BLaER1 (cell line): ENCODE measurements around the gene SIRT7.

Experiments used
- H3K27ac ChIP-seq: shearing (Covaris generic); formaldehyde crosslinking; 2 replicates; pipeline ENCODE4 v1.8.1; 2022
- H3K27me3 ChIP-seq: shearing (Covaris generic); formaldehyde crosslinking; 2 replicates; pipeline ENCODE4 v1.8.1; 2022
- H3K36me3 ChIP-seq: shearing (Covaris generic); formaldehyde crosslinking; 2 replicates; pipeline ENCODE4 v1.8.1; 2022
- H3K4me1 ChIP-seq: shearing (Covaris generic); formaldehyde crosslinking; 2 replicates; pipeline ENCODE4 v1.8.1; 2022
- H3K4me2 ChIP-seq: shearing (Covaris generic); formaldehyde crosslinking; 2 replicates; pipeline ENCODE4 v1.8.1; 2022
- H3K4me3 ChIP-seq: shearing (Covaris generic); formaldehyde crosslinking; 2 replicates; pipeline ENCODE4 v1.8.1; 2022
- H3K9ac ChIP-seq: shearing (Covaris generic); formaldehyde crosslinking; 2 replicates; pipeline ENCODE4 v1.8.1; 2022
- H3K9me3 ChIP-seq: shearing (Covaris generic); formaldehyde crosslinking; 2 replicates; pipeline ENCODE4 v1.8.1; 2022
- H4K20me1 ChIP-seq: shearing (Covaris generic); formaldehyde crosslinking; 2 replicates; pipeline ENCODE4 v1.8.1; 2022
- Cebpa-rat ChIP-seq: shearing (Covaris generic); IDR thresholded peaks from 2 replicates; pipeline ENCODE4 v1.8.1; 2022

SIRT7 gene

DNA sequence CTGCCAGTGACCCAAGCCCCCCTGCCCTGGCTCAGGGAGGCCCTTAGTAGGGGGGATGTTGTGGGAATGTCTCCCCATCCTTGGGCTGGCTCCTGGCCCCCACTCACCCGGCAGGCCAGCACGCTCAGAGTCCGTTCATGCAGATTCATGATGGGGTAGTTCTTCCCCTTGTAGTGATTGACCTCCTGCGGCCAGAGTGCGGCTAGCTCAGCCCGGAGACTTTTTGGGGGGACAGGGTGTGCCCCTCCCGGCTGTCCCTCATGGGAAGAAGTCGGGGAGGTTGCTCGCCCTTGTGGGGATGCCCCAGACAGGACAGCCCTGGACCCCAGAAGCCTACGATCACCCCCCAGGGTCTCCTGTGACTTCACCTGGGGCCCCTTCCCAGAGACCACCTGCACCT is 12.0 kb downstream of the SIRT7 start:
- Histone ChIP-seq H3K36me3 (peaks cover 74% of the 10 kb centered on the region), H4K20me1 (peaks cover 81% of the 10 kb centered on the region)
- TF ChIP-seq Cebpa-rat = no peak

DNA sequence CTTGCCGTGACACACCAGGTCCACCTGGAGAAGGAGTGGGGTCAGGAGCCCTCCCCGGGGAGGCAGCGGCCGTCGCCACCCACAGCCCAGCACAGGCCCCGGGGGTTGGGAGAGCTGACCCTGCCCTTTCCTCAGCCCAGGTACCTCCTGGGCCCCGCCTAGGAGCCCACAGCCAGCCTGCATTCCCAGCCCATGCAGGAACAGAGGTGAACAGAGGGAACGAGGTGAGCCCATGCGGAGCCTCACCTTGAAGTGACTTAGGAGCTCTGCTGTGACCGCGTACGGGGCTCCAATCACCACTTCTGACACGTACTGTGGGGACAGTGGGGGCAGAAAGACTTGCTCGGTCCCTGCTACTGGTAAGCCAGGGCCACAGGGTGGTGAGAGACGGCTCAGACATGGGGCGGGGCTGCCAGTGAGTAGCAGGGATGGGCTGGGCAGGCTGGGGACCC is 12.5 kb downstream of the SIRT7 start:
- H3K36me3 ChIP-seq = peaks cover 80% of the 10 kb centered on the region
- peak overlapping the region; percentile 76 for H3K4me2 ChIP-seq
- no peak for TF ChIP-seq Cebpa-rat
- H3K4me1 ChIP-seq = peaks cover 64% of the 10 kb centered on the region
- H3K9ac ChIP-seq = no peak overlapping the region
- H3K9me3 ChIP-seq = no peaks in the 10 kb centered on the region
- peaks cover 81% of the 10 kb centered on the region for H4K20me1 ChIP-seq
- H3K27me3 ChIP-seq = peaks cover 40% of the 10 kb centered on the region
- no peak overlapping the region for H3K4me3 ChIP-seq
- H3K27ac ChIP-seq = no peak overlapping the region

More for the DNA sequence above, 12.0 kb downstream of the SIRT7 start:
- Histone ChIP-seq H3K27me3 (peaks cover 35% of the 10 kb centered on the region), H3K4me2 (no peak overlapping the region; the same call in 1 of the 2 replicates), H3K9me3 (no peaks in the 10 kb centered on the region), H3K27ac (no peak overlapping the region), H3K9ac (no peak overlapping the region), H3K4me3 (no peak overlapping the region), H3K4me1 (peaks cover 67% of the 10 kb centered on the region)

DNA sequence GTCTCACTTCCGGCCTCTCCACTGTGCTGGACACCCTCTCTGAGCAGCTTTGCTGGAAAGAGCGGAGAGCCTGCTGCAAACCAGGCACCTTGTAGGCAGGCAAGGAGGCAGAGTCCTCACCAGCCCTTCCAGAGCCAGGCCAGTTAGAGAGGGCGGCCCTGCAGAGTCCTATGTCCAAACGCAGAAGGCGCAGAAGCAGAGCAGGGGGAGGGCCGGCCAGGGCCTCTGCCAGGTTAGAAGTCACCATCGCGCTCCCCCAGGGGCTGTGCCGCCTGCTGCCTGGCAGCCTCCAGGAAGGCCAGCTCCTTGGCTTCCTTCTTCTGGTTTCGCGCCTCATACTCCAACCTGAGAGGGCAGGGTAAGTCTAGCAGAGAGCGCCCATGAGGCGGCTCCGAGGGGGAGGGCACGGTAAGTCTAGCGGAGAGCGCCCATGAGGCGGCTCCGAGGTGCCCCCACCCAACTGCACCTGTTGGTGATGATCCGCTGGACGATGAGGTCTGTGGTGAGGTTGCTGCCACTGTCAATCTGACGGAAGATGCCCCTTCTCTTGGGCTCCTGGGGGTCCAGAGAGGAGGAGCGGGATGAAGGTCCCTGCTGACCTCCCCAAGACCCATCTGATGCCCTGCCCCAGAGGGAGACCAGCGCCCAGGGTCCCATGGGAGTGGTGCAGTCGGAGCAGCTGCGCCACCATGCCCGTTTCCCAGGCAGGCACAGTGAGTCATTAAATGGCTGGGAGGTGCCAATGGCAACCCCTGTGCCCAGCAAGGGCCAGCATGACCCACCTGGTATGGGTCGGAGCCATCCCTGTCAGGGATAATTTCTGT is 13.2 kb downstream of the SIRT7 start:
- H3K4me3 ChIP-seq = no peak overlapping the region
- H3K27me3 ChIP-seq = peaks cover 43% of the 10 kb centered on the region
- peak overlapping the region; percentile 14; the same call in 1 of the 2 replicates for H3K9ac ChIP-seq
- no peak overlapping the region for H3K27ac ChIP-seq
- H3K36me3 ChIP-seq = peaks cover 86% of the 10 kb centered on the region
- peaks cover 58% of the 10 kb centered on the region for H3K4me1 ChIP-seq
- H3K9me3 ChIP-seq = no peaks in the 10 kb centered on the region
- H4K20me1 ChIP-seq = peaks cover 81% of the 10 kb centered on the region
- H3K4me2 ChIP-seq = peak overlapping the region; percentile 76
- no peak for TF ChIP-seq Cebpa-rat

DNA sequence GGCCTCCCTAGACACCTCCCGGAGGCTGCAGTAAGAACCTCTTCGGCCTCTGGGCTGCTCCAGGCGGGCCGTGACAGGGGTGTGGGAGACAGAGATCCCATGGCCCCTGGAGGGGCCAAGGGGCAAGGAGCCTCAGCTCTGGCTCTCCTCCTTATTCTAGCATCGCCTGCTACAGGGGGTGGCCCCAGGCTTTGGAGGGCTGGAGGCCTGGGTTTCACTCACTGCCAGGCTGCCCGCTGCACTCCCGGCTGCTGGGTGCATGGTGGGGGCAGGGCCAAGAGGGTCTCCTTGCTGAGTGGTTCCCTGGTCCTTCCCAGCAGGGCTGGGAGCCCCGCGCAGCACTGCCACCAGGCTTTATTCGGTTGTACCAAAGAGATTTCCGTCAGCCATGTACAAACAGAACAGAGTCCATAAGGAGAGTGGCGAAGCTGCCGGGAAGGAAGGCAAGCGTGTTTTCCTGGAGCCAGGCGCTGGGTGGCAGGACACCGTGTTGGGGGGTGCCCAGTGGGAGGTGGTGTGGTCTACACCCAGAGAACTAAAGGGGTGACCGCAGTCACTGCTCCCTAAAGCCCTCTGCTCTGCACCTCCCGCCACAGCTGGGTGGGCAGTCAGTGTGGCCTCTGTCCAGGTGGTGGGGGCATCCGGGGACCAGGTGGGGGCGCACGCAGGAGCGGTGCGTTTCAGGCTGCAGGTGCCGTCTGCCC is 13.9 kb downstream of the SIRT7 start:
- Histone ChIP-seq H3K27me3 (peaks cover 43% of the 10 kb centered on the region), H3K4me2 (peak overlapping the region; percentile 76), H4K20me1 (peaks cover 82% of the 10 kb centered on the region), H3K27ac (no peak overlapping the region), H3K36me3 (peaks cover 88% of the 10 kb centered on the region), H3K4me1 (peaks cover 50% of the 10 kb centered on the region), H3K9ac (no peak overlapping the region), H3K9me3 (no peaks in the 10 kb centered on the region), H3K4me3 (no peak overlapping the region)
- TF ChIP-seq Cebpa-rat = no peak

DNA sequence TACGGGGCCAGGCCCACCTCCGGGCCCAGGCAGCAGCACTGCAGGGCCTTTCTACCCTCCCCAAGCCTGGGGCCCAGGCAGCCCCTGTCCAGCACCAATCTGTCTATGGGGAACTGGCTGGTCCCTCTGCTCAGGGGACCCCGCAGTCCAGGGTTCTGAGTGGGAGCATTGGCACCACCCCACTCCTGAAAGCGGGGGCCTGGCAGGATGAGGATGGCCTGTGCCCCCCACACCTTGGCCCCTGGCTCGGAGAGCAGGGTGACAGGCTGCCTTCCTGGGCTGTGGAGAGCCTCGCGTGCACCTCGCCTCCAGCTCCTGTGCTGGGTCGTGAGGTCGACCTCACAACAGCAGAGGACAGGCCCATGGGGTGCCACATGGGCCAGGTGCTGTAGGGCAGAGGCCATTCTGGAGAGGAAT is 14.6 kb downstream of the SIRT7 start:
- Histone ChIP-seq H3K4me3 (no peak overlapping the region), H3K27me3 (peaks cover 43% of the 10 kb centered on the region), H3K4me2 (no peak overlapping the region), H3K27ac (no peak overlapping the region), H3K9ac (no peak overlapping the region), H3K4me1 (peaks cover 48% of the 10 kb centered on the region), H3K36me3 (peaks cover 88% of the 10 kb centered on the region), H4K20me1 (peaks cover 86% of the 10 kb centered on the region), H3K9me3 (no peaks in the 10 kb centered on the region)
- no peak for TF ChIP-seq Cebpa-rat

DNA sequence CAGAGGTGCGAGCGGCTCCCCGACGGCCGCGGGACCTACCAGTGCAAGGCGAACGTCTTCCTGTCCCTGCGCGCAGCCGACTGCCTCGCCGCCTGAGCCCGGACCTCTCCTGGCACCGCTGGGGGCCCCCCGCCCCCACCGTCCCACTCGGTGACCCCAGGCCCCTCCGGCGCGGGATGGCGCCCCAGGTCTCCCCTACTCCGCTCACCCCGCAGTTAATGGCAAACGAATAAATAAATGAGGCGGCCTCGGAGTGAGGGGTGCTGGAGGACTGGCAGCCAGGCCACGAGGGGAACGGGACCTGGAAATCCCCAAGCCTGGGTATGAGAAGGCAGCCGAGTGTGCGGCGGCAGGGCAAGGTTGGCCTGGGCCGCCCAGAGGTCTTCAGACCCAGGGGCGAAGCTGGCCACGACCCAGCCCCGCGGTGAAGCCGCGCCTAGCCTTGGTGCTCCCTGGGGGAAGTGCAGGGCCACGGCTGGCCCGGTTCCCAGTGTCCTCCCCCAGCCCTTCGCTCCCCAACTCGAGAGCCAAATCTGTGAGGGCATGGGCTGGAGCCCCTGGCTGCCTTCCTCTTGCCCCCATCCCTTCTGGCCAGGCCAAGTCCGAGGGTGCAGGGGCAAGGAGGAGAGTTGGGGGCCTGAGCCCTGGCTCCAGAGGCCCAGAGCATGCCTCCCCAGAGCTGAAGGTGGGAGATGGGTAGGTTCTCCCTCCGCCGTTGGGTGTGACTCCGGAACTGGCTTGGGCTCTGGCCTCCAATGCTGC is 15.1 kb downstream of the SIRT7 start:
- Histone ChIP-seq H3K4me1 (peaks cover 42% of the 10 kb centered on the region), H3K27ac (no peak overlapping the region), H3K4me2 (peak overlapping the region; percentile 34; the same call in 1 of the 2 replicates), H3K4me3 (no peak overlapping the region), H3K9me3 (no peaks in the 10 kb centered on the region), H3K27me3 (peaks cover 43% of the 10 kb centered on the region), H3K9ac (no peak overlapping the region), H4K20me1 (peaks cover 86% of the 10 kb centered on the region), H3K36me3 (peaks cover 88% of the 10 kb centered on the region)
- no peak for TF ChIP-seq Cebpa-rat

DNA sequence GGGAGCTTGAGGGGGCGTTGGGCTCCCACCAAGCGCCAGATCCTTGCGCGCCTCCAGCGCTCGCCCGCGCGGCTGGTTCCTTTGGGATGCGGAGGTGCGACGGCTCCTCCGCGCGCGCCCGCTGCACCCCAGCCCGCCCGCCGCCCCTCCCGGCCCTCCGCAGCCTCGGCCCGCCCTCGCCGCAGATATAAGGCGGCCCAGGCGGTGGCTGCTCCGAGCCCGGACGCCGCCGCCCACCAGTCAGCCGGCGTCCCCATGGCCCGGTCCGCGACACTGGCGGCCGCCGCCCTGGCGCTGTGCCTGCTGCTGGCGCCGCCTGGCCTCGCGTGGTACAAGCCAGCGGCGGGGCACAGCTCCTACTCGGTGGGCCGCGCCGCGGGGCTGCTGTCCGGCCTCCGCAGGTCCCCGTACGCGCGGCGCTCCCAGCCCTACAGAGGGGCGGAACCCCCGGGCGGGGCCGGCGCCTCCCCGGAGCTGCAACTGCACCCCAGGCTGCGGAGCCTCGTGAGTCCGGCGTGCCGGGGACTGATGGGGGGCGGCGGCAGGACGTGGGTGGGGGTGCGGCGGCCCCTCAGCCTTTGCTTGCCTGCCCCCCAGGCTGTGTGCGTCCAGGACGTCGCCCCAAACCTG is 15.8 kb downstream of the SIRT7 start, which contains the start of gene NPB:
TSS of gene NPB (plus strand) at position 216 of the 630 bp plus-strand sequence. CDS start at position 256, 40 bp downstream.
- Histone ChIP-seq H3K4me2 (peak within 1 kb of the TSS; percentile 34; the same call in 1 of the 2 replicates), H3K9me3 (no peaks in the 10 kb centered on the region), H3K27ac (no peak within 1 kb of the TSS), H3K4me1 (peaks cover 38% of the 10 kb centered on the region), H3K9ac (no peak within 1 kb of the TSS), H4K20me1 (peaks cover 87% of the 10 kb centered on the region), H3K4me3 (no peak within 1 kb of the TSS), H3K27me3 (peaks cover 43% of the 10 kb centered on the region), H3K36me3 (peaks cover 88% of the 10 kb centered on the region)
- TF ChIP-seq Cebpa-rat = no peak

DNA sequence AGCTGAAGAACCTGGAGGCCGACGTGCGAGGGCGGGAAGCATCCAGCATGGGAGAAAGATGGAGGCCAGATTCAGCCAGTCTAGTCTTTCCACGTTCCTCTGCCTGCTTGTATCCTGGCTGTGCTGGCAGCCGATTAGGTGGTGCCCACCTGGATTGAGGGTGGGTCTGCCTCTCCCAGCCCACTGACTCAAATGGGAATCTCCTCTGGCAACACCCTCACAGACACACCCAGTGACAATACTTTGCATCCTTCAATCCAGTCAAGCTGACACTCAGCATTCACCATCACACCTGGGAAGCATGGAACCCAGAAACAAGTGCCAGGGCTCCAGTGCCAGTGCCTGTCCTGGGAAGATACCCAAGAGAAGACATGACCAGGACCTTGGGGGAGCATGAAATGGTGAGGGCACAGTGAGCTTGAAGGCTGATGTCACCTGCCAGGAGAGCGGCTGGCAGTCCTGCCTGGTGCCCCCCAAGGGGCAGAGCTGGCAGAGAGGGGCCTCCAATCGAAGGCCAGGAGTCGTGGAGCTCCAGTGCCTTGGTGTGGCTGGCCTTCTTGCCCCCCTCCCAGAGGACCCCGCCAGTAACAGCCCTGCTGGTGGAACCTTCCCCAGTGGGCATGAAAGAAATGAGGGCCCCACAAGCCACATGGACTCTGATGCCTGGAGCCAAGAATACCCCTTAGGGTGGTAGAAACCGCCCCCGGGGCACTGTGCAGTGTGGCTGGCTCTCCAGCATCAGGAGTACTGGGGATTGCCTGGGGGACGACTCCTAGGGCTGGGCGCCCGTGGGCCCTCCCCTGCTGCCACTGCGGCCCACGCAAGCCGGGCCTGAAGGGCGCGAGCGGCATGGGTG is 16.6 kb downstream of the SIRT7 start:
- Histone ChIP-seq H3K27me3 (peaks cover 43% of the 10 kb centered on the region), H3K4me3 (no peak overlapping the region), H3K36me3 (peaks cover 88% of the 10 kb centered on the region), H3K9ac (no peak overlapping the region), H3K4me1 (peaks cover 38% of the 10 kb centered on the region), H4K20me1 (peaks cover 87% of the 10 kb centered on the region), H3K9me3 (no peaks in the 10 kb centered on the region), H3K27ac (no peak overlapping the region), H3K4me2 (no peak overlapping the region)
- TF ChIP-seq Cebpa-rat = no peak
